ENCODE data around the gene PTGES.

PTGES gene

DNA sequence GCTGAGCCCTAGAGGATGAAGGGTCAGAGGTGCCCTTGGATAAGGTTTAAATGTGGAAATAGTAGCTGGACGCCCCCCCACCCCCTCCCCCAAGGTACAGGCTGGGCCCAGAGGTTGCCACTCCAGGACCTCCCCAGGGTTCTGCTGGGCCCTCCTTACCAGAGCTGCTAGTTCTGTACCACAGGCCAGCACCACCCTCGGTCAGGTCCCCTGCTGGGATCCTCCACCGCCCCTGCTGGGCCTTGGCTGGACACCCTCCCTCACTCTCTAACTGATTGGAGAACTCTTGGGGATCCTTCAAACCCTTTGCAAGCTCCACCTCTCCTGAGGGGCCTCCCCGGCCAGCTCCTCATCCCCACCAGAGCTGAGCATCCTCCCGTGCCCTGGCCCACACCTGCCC is 34.9 kb downstream of the PTGES start:
- DNase-seq (ENCODE audit: low spot score): no peak

DNA sequence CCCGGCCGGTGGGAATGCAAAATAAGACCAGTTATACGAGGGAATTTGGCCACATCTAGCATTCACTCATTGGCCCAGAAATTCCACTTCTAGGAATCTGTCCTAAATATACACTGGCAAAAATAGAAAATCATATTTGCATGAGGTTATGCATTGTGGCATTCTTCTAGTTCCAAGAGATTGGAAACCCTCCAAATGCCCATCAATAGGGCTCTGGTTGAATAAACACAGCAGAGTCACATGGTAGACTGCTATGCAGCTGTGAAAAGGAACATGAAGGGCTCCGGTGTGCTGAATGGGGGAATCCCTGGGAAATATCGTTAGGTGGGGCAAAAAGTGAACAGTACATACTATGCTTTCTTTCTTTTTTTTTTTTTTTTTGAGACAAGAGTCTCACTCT is 36.8 kb downstream of the PTGES start:
- DNase-seq (ENCODE audit: low spot score): no peak

DNA sequence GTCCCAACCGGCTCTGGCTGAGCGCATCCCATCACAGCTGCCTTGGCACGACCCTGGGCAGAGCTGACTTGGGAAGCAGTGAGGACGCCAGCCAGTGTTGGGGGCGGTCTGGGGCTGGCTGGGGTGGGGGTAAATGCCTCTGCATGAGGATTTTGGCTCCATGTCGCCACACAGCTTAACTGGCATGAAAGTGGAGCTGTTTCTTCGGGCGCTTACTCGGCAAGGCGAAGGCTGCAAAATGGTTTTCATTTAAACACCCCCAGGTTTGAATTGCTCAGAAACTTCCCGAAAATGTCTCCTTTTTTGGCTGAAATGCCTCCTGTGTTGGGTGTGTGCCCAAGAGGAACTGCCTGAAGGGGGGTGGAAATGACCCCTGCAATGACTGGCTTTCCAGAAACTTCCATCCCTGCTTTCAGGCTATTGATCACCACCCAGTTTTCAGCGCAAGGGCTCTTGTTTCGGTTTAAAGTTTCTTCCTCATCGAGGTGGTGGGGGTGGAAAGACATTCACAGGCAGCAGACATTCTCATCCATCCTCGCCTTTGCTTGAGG is 38.3 kb downstream of the PTGES start:
- DNase-seq (ENCODE audit: low spot score): no peak

DNA sequence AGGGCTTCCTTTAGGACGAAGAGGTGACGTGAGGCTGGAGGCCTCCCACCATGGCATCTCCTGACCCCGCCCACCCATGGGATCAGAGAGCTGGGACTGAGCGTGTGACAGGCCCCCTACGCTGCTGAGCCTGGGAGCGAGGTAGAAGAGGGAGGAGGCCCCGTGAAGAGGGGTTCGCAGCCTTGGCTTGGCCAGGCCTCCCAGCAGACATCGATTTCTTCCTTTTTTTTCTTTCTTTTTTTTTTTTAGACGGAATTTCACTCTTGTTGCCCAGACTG is 39.5 kb downstream of the PTGES start:
- DNase-seq (ENCODE audit: low spot score): no peak

DNA sequence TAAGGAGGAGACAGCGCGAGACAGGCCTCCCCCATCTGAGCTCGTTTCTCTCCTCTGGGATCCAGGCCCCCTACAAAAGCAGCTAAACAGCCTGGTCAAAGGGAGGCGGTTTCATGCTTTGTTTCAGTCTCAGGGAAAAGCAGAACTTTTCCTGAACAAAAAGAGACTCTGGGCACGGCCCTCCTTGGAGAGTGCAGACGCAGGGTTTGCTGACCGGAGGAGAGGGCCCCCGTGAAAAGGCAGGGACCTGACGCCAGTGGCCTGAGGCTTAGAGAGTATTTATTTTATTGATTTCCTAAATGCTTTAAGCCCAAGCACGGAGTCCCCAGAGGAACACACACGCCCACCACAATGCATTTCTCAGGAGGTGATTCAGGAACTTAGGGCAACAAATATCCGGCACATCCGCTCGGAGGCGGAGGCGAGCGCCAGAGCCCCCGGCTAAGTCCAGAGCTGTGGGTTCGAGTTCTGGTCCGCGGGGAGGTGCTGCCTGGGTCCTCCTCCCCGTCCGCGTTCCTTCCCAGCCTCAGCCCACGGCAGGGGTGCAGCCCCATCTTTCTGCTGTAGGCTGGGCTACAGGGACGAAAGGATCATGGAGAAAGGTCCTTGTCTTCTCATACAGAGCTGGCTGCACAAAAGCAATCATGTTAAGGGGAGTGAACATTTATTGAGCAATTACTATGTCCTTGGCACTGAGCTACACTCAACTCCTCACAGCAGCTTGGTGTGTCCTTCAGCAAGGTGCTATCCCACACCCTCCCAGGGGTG is 40.0 kb downstream of the PTGES start:
- DNase-seq (ENCODE audit: low spot score): no peak

DNA sequence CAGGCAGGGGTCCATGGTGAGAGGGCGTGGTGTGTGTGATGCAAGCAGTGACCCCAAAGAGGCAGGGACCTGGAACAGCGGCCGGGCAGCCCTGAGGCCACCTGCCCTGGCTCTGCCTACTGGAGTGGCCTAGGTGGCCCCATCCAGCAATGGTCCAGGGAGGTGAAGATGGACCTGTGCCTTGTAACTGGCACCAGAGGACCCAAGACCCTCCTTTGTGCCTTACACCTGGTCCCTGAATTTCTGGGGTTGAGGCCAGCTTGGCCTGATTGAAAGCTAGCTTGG is 42.7 kb downstream of the PTGES start:
- no peak for DNase-seq (ENCODE audit: low spot score)

DNA sequence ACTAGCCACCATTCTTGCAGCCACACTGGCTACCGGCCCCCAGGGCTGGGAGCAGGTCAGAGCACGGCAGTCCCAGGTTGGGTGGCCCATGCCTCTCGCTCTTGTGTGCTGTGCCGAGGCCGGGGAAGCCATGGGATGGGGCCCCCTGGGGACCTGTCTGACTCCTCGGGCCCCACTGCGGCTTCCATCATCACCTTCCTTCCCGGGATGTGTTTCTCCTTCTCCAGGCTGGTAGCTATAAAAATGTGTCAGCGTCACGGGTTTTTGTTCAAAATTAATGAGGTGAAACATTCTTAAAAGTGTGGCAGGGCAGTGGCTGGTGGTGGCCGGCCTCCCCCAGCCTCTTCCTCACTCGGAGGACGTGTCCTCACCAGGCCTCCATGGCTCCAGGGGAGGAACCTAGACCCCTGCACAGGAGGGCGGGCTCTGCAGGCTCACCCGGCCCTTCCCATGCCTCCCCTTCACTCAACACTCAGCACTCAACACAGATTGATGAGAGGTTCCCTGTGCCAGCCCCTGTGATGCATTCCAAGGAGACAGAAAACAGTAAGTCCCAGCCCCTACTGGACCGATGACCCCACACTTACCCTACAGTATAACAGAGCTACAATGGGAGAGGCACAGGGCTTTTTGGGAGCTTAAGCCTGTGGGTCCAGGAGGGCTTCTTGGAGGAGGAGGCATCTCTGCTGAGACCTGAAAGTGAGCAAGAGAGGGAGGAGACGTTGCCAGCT is 43.2 kb downstream of the PTGES start:
- DNase-seq (ENCODE audit: low spot score): no peak

DNA sequence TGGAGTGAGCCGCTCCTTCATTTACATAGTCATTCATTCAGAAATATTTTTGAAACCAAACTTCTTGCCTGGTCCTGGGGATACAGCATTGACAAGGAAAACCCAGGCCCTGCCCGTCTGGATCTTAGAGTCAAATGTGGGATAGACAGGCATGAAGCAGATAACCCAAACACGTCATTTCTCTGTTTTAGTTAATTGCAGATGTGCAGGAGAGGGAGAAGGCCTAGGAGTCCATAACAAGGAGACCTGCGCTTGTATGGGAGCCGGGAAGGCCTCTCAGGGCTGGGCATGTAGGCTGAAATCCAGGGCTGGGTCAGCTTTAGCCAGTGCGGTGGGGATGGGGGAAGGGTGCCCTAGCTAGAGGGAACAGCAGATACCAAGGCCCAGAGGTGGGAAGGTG is 44.0 kb downstream of the PTGES start:
- no peak for DNase-seq (ENCODE audit: low spot score)

DNA sequence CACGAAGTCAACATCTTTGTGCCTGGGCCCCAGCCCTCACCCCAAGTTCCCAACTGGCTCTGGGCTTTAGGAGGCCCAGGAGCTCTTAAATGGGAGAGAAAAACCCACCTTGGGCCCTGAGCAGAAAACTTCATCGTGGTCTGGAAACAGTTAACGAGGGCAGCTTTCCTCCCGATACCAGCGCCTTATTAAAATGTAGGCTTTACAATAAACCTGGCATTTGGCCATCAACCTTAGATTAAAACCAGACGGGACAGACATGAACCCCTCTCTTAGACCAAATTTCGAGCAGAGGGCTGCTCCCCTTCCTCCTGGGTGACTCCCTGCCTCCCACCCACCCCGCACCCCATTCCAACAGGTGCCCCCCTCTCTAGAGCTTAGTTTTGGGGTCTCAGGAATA is 48.0 kb downstream of the PTGES start:
- no peak for DNase-seq (ENCODE audit: low spot score)

DNA sequence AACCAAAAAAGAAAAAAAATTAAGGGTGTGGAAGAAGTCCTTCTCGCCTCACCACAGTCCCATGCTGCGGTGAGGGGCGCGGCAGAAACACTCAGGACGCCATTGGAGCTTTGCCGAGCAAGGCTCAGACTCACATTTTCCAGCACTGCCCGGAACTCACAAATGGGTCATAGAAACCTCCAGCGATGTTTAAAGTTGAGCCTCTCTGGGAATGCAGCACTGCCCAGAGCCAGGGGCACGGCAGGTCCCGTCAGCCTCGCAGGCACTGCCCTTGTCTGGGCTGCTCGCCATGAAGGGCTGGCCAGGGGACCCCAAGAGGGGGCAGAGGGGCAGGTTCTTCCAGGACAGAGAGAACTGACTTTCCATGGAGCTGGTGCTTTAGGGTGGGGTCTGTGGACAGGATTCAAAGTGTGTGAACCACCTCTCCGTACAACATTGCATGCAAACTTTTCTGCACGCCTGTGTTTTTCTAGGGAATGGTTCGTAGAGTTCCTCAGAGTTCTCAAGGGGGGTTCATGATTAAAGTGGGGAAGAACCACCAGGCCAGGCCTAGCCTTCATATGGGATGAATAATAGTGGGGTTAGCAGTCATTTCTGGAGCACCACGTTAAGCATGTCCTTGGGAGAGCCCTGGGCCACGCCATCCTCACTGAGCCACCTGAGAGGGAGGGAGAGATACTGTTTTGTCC is 49.0 kb downstream of the PTGES start:
- DNase-seq (ENCODE audit: low spot score): no peak

DNA sequence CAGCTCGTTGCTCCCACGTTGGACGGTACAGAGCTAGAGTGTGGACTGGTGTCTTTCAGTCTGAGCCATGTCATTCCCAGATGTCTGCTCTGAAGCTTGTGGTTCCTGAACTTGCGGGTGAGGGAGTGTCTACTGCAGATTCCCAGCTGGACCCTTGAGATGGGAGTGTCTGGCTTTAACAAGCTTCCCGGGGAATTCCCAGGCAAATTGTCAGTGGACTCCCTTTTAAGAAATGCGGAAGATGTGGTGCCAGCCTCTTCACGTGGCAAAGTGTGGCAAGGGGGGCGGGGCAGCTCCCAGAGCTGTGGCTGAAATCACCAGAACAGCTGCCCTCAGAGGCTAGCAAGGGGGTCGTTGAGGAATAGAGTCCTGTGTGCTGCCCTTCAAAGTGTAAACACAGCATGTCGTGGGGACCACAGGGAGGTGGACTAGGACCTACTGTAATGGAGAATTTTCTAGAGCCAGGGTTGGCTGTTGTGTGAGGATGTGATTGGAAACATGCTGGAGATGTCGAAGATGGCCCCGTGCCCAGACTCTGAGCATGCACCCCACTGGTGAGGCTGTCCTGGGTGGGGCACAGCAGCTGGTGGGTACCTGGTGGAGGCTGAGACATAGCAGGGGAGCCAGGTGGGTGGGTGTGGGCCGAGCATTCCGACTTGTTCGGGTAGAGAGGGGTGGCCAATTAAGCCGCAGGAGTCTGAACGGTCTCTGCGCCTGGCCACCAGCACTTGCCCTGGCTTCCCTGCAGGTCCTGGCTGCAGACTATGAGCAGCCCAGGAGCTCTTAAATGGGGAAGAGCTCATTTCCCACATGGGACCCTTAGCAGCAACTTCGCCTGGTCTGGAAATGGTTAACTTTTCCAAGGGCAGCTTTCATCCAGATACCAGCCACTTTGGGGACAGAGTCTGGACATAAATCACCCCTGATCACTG is 50.0 kb downstream of the PTGES start:
- DNase-seq (ENCODE audit: low spot score): no peak

DNA sequence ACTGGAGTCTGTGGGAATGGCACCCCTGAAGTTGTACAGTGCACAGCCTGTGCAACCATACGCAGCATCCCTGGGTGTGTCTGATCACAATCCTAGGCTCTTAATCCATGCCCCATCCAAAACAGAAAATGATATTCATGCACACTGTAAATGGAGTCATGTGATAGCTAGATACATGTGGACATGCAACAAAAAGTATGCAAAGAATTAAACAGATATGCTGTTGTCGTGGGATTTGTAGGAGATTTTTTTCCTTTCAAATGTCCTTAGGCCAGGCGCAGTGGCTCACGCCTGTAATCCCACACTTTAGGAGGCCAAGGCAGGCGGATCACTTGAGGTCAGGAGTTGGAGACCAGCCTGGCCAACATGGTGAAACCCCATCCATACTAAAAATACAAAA is 51.3 kb downstream of the PTGES start:
- DNase-seq (ENCODE audit: low spot score): no peak

DNA sequence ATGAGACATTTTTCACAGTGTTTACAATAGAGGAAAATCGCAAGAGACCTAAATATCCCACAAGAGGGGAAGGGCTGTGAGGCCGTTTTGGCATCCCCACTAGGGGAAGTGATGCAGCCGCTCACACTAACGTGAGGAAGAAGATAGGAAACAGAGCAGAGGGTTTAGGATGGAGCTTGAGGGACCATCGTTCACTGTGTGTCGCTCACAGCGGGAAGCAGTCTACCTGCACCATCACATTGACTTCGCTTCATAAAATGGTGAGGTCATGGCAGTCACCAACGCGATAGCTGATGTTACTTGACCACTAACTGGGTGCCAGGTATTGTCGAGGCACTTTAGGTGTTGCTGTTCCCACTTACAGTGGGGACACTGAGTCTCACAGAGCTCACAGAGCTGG is 51.8 kb downstream of the PTGES start:
- DNase-seq (ENCODE audit: low spot score): no peak

DNA sequence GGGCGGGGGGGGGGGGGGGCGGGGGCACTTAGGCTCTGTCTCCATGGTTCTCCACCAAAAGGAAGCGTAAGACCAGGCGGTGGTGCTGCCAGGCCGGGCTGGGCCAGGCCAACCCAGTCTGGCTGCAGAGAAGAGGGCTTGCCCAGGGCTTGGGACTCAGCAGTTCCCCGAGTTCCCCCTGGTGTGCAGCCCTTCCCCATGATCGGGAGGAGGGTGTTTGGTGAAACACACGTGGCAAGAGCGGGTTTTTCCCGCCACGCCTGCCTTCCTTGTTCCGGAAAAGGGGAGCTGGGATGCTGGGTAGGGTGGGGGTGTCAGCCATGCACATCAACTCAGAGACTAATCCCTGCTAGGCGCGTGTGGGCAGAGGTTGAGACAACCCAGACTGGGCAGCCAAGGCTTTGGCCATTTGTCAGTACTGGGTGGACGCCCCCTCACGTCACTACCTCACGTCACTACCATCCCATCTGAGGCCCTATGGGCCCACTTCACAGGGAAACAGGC is 54.5 kb downstream of the PTGES start:
- DNase-seq (ENCODE audit: low spot score): no peak

DNA sequence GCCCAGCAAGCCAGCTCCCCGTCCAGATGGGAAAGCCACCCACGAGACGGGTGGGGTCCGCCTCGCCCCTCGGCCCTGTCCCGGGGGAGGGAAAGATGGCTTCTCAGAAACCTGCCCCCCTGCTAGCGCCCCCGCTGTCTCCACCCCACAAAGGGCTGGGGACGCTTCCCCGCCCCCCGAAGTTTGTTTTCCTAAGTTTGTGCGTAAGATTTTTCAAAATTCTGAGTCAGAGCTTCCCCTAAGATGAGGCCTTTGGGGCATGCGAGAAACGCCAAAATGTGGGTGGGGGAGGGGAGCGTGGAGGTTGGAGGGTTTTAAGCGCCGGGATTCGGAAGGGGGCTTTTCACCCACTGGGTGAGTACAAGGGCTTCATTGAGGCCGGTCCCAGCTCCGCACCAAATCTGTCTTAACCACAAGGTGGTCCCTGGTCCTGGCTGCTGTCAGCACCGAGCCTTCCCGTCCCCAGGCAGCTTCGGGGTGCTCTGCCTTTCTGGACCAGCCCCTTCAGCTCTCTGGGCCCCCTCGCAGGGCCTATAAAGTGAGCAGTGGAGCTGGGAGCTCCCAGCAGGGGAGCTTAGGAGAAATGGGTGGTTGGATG is 55.1 kb downstream of the PTGES start:
- no peak for DNase-seq (ENCODE audit: low spot score)

DNA sequence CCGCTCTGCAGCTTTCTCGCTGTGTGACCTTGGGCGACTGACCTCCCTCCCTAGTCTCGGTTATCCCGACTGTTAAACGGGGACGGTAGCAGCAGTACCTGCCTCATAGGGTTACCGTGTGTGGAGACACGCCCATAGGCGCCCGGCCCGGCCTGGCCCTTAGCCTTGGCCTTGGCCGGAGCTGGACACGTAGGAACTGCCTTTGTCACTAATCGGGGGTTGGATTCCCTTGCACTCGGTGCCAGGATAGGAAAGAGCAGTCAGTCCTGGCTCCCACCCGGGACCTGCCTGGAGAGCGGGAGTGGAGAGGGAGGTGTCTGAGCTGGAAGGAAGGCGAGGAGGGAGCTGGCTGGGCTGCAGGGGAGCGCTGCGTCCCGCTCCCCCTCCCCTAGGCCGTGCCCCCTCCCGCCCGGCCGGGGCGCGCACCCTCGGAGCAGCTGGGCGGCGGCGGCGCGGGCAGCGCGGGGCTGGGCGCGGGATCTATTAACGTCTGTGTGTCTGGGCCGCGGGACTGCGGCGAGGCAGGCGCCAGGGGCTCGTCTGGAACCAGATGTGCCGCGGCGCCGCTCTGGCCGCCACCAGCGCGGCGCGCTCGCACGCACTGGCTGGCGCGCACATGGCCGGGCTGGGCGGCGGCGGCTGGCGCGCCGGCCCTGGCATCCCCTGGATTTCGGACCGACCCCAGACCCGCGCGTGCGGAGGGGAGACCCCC is 55.7 kb downstream of the PTGES start:
- DNase-seq (ENCODE audit: low spot score): no peak

DNA sequence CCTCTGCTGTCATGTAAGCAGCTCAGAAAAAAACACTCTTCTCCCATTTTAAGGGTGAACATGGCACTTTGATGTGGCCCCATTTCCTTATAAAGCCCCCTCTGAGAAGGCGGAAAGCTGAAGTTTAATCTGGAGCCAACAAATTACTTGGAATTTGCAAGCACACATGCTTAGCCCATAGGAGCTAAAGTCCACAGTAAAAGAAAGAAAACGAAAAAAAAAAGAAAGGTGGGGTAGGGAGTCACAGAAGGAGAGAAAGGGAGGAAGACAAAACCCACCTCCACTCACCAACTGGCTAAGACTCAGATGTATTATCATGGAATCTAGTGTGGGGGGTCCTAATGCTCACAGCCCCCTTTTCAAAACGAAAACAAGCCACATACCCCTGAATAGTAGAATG is 57.0 kb downstream of the PTGES start:
- no peak for DNase-seq (ENCODE audit: low spot score)

DNA sequence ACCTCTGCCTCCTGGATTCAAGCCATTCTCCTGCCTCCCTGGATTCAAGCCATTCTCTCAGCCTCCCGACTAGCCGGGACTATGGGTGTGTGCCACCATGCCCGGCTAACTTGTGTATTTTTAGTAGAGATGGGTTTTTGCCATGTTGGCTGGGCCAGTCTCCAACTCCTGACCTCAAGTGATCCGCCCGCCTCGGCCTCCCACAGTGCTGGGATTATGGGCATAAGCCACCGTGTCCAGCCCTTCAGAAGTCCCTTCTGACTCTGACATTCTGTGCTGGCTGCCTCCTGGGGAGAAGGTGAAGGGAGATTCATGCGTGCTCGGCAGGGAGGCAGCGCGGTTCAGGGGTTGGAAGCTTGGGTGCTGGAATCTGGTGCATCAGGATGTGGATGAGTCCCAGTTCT is 58.6 kb downstream of the PTGES start:
- no peak for DNase-seq (ENCODE audit: low spot score)

DNA sequence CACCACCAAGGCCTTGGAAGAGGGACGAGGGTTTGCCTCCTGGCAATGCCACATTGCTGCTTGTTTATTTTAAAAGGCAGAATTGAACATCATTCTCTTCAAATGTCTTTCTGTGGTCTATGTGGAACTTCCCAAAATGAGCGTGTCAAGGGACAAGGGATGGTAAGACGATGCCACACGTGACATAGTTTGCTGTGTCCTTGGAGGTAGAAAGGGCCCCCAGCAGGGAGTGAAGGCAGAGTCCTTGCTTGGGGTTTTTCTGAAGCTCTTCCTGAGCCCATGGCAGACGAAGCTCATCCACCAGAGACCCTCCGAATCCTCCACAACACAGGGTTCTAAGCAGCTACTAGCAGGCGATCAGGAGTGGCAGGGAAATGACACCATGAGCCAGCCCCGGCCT is 59.1 kb downstream of the PTGES start:
- no peak for DNase-seq (ENCODE audit: low spot score)

DNA sequence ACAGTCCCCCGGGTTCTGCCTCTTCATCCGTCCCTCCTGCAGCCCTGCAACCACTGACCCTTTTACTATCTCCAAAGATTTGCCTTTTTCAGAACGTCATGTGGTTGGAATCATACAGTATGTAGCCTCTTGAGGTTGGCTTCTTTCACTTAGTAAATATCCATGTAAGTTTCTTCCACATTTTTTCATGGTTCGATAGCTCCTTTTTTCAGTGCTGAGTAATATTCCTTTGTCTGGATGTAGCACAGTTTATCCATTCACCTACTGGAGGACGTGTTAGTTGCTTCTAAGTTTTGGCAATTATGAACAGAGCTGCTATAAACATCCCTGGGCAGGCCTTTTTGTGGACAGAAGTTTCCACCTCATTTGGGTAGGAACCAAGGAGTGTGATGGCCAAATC is 60.3 kb downstream of the PTGES start:
- DNase-seq (ENCODE audit: low spot score): no peak
